H9 (cell line): Measurements from ENCODE around the gene FAM110C. TPM values are rescaled to one million over a fixed set of nuclear protein-coding genes. Genes with fewer than 3 reads are reported as not detected.
A peak's percentile ranks its signal among the peaks of the same experiment; 100 is the strongest.

ENCODE experiments used
- DNase-seq: peaks from one replicate; pipeline ENCODE4 v3.0.0-alpha.2; 2017
- H2AFZ ChIP-seq: one replicate; pipeline ENCODE4 v1.6.1; 2013; ENCODE audit warnings: mild to moderate bottlenecking, low read length, control low read depth, moderate library complexity
- H2AK5ac ChIP-seq: 2 replicates; pipeline ENCODE4 v1.6.1; 2013; ENCODE audit warnings: low read length, control low read depth, mixed read lengths; ENCODE audit not compliant: insufficient read length
- H2BK120ac ChIP-seq: one replicate; pipeline ENCODE4 v1.6.1; 2013; ENCODE audit warnings: low read depth, mild to moderate bottlenecking, low read length, control low read depth, inconsistent platforms; ENCODE audit not compliant: poor library complexity, severe bottlenecking
- H2BK12ac ChIP-seq: 2 replicates; pipeline ENCODE4 v1.6.1; 2013; ENCODE audit warnings: low read length, control low read depth, mixed read lengths, low read depth; ENCODE audit not compliant: insufficient read length
- H2BK15ac ChIP-seq: 2 replicates; pipeline ENCODE4 v1.6.1; 2013; ENCODE audit warnings: low read depth, low read length, control low read depth
- H2BK20ac ChIP-seq: one replicate; pipeline ENCODE4 v1.6.1; 2013; ENCODE audit warnings: low read depth, mild to moderate bottlenecking, low read length, control low read depth, inconsistent platforms; ENCODE audit not compliant: poor library complexity, severe bottlenecking
- H2BK5ac ChIP-seq: 2 replicates; pipeline ENCODE4 v1.6.1; 2013; ENCODE audit warnings: low read length, control low read depth, mixed read lengths; ENCODE audit not compliant: insufficient read length
- H3K14ac ChIP-seq: 2 replicates; pipeline ENCODE4 v1.6.1; 2013; ENCODE audit warnings: low read length, control low read depth; ENCODE audit not compliant: insufficient read depth
- H3K18ac ChIP-seq: 2 replicates; pipeline ENCODE4 v1.6.1; 2013; ENCODE audit warnings: low read depth, mild to moderate bottlenecking, mixed read lengths, low read length, control low read depth; ENCODE audit not compliant: insufficient read length
- H3K23ac ChIP-seq: 2 replicates; pipeline ENCODE4 v1.6.1; 2013; ENCODE audit warnings: low read length, control low read depth, mixed read lengths, low read depth; ENCODE audit not compliant: insufficient read length
- H3K23me2 ChIP-seq: 2 replicates; pipeline ENCODE4 v1.6.1; 2013; ENCODE audit warnings: low read depth, mild to moderate bottlenecking, mixed read lengths, low read length, control low read depth; ENCODE audit not compliant: insufficient read length, poor library complexity, severe bottlenecking
- H3K27ac ChIP-seq: 2 replicates; pipeline ENCODE4 v1.5.1; 2013; ENCODE audit warnings: low read length, control low read depth, mixed read lengths, low read depth; ENCODE audit not compliant: insufficient read length
- H3K27me3 ChIP-seq: 2 replicates; pipeline ENCODE4 v1.6.1; 2013; ENCODE audit warnings: low read length, control low read depth, inconsistent platforms; ENCODE audit not compliant: insufficient read depth
- H3K4ac ChIP-seq: 2 replicates; pipeline ENCODE4 v1.6.1; 2013; ENCODE audit warnings: low read depth, mild to moderate bottlenecking, control low read depth, inconsistent platforms, low read length, moderate library complexity
- H3K4me1 ChIP-seq: 2 replicates; pipeline ENCODE4 v1.6.1; 2013; ENCODE audit warnings: low read length, control low read depth, inconsistent platforms; ENCODE audit not compliant: insufficient read depth
- H3K4me2 ChIP-seq: 2 replicates; pipeline ENCODE4 v1.6.1; 2013; ENCODE audit warnings: low read length, control low read depth, mixed read lengths; ENCODE audit not compliant: insufficient read length, insufficient read depth
- H3K56ac ChIP-seq: 2 replicates; pipeline ENCODE4 v1.6.1; 2013; ENCODE audit warnings: low read depth, mild to moderate bottlenecking, mixed read lengths, low read length, control low read depth; ENCODE audit not compliant: insufficient read length
- H3K79me1 ChIP-seq: 2 replicates; pipeline ENCODE4 v1.6.1; 2013; ENCODE audit warnings: low read depth, mild to moderate bottlenecking, moderate library complexity, low read length, control low read depth, inconsistent platforms; ENCODE audit not compliant: insufficient read depth, poor library complexity, severe bottlenecking
- H3K79me2 ChIP-seq: 2 replicates; pipeline ENCODE4 v1.6.1; 2013; ENCODE audit warnings: low read length, control low read depth, inconsistent platforms; ENCODE audit not compliant: insufficient read depth
- H3K9ac ChIP-seq: 2 replicates; pipeline ENCODE4 v1.6.1; 2013; ENCODE audit warnings: low read length, control low read depth, mixed read lengths; ENCODE audit not compliant: insufficient read length; ENCODE audit errors: extremely low read depth
- H3K9me3 ChIP-seq: one replicate; pipeline ENCODE4 v1.6.1; 2013; ENCODE audit warnings: low read depth, low read length, inconsistent platforms; ENCODE audit not compliant: control insufficient read depth
- H3T11ph ChIP-seq: one replicate; pipeline ENCODE4 v1.6.1; 2013; ENCODE audit warnings: mild to moderate bottlenecking, low read length, control low read depth, inconsistent platforms
- H4K20me1 ChIP-seq: one replicate; pipeline ENCODE4 v1.6.1; 2013; ENCODE audit not compliant: control insufficient read depth, insufficient read length, insufficient read depth
- H4K5ac ChIP-seq: 2 replicates; pipeline ENCODE4 v1.6.1; 2013; ENCODE audit warnings: low read depth, mild to moderate bottlenecking, mixed read lengths, low read length, control low read depth; ENCODE audit not compliant: insufficient read length
- H4K8ac ChIP-seq: replicated peaks from 2 replicates; pipeline ENCODE4 v1.6.1; 2013; ENCODE audit warnings: low read length, control low read depth, mixed read lengths, low read depth; ENCODE audit not compliant: insufficient read length
- H4K91ac ChIP-seq: 2 replicates; pipeline ENCODE4 v1.6.1; 2013; ENCODE audit warnings: low read depth, mild to moderate bottlenecking, moderate library complexity, mixed read lengths, low read length, control low read depth; ENCODE audit not compliant: insufficient read length
- H3K27ac Mint-ChIP-seq, 3 experiments: 2 replicates in 2 of 3; 3 replicates in 1 of 3; pipeline ENCODE4 v1.8.0; 2020 to 2021; ENCODE audit warnings: mixed read lengths in 3 of 3, mild to moderate bottlenecking in 1 of 3, moderate library complexity in 1 of 3
- H3K27me3 Mint-ChIP-seq: 2 replicates; pipeline ENCODE4 v1.8.0; 2021; ENCODE audit warnings: low read depth, mild to moderate bottlenecking, moderate library complexity, mixed read lengths
- H3K36me3 Mint-ChIP-seq, 3 experiments: 2 replicates in 2 of 3; 3 replicates in 1 of 3; pipeline ENCODE4 v1.8.0; 2020 to 2021; ENCODE audit warnings: low read depth in 3 of 3, mixed read lengths in 3 of 3; ENCODE audit not compliant: insufficient read depth in 1 of 3
- H3K4me1 Mint-ChIP-seq, 2 experiments: 2 replicates each; pipeline ENCODE4 v1.8.0; 2020; ENCODE audit warnings: mixed read lengths in 2 of 2
- H3K4me3 Mint-ChIP-seq, 2 experiments: 2 replicates in 1 of 2; 3 replicates in 1 of 2; pipeline ENCODE4 v1.8.0; 2020 to 2021; ENCODE audit warnings: mild to moderate bottlenecking in 2 of 2, mixed read lengths in 2 of 2, moderate library complexity in 1 of 2
- H3K9me3 Mint-ChIP-seq, 2 experiments: 2 replicates in 1 of 2; 3 replicates in 1 of 2; pipeline ENCODE4 v1.8.0; 2020; ENCODE audit warnings: mild to moderate bottlenecking in 2 of 2, mixed read lengths in 2 of 2, moderate library complexity in 1 of 2
- CTCF ChIP-seq: fragments of 200-600 bp; sonication (generic); conservative IDR thresholded peaks from 3 replicates; pipeline ENCODE4 v1.8.0; 2021; ENCODE audit warnings: antibody characterized with exemption, mild to moderate bottlenecking
- WGBS: extraction: QIAGEN DNeasy Blood & Tissue Kit; methylation state at CpG from one replicate; pipeline ENCODE4 v1.1.7; 2013; ENCODE audit warnings: missing lambda C conversion rate, low lambda C conversion rate, mixed read lengths; ENCODE audit not compliant: insufficient read length; ENCODE audit errors: extremely low coverage; 5-methylcytosine and 5-hydroxymethylcytosine counted together
- total RNA-seq: library from RNA; stranded (reverse); gene quantifications from 2 replicates; pipeline ENCODE4 v1.2.1, GENCODE V29; 2021

Gene FAM110C
- total RNA-seq, 1 experiment from 2014 or later = 3.4 TPM

GRCh38 chr2:44748-45341 is 1.5 kb downstream of the FAM110C start:
- no peak overlapping the region for H4K8ac ChIP-seq
- peaks cover 24 to 26% of the 10 kb centered on the region in 2 experiments for H3K4me1 Mint-ChIP-seq
- no peak overlapping the region for H4K91ac ChIP-seq
- peaks cover 15% of the 10 kb centered on the region for H3K23me2 ChIP-seq
- H2BK20ac ChIP-seq = no peak overlapping the region
- H3K79me1 ChIP-seq = no peaks in the 10 kb centered on the region
- no peak overlapping the region for H3K18ac ChIP-seq
- no CpG with 5 or more reads among the region's 6 CpGs for WGBS
- H3K9me3 Mint-ChIP-seq = no peaks in the 10 kb centered on the region
- H3K56ac ChIP-seq = no peak overlapping the region
- H2AK5ac ChIP-seq = no peak overlapping the region
- no peak overlapping the region for H2BK120ac ChIP-seq
- H3K4me2 ChIP-seq = peak overlapping the region; percentile 74
- no peaks in the 10 kb centered on the region; the same call in 1 of the 2 replicates for H3K79me2 ChIP-seq
- no peak for TF ChIP-seq CTCF
- no peak overlapping the region for H3K23ac ChIP-seq
- no peak overlapping the region for H3K9ac ChIP-seq
- peaks cover 32% of the 10 kb centered on the region for H3K27me3 Mint-ChIP-seq
- H3K14ac ChIP-seq = no peak overlapping the region
- H2BK12ac ChIP-seq = no peak overlapping the region
- H2AFZ ChIP-seq = no peak overlapping the region
- H3K27me3 ChIP-seq = no peaks in the 10 kb centered on the region
- no peaks in the 10 kb centered on the region for H4K20me1 ChIP-seq
- DNase-seq = peak; percentile 41
- peak overlapping the region; percentile 72 to 85 for H3K4me3 Mint-ChIP-seq
- no peak overlapping the region for H3T11ph ChIP-seq
- H4K5ac ChIP-seq = no peak overlapping the region
- H3K4ac ChIP-seq = no peak overlapping the region
- H2BK5ac ChIP-seq = no peak overlapping the region
- no peak overlapping the region for H3K27ac ChIP-seq
- H2BK15ac ChIP-seq = no peak overlapping the region
- peaks cover 3% of the 10 kb centered on the region; the same call in 1 of the 2 replicates for H3K4me1 ChIP-seq
- H3K27ac Mint-ChIP-seq = no peak overlapping the region
- no peaks in the 10 kb centered on the region for H3K9me3 ChIP-seq
- peaks cover 2 to 12% (median 5%) of the 10 kb centered on the region in 3 experiments; a peak in 5 of 7 replicates for H3K36me3 Mint-ChIP-seq
